ENCODE data around the gene P2RY12.

The P2RY12 gene

GRCh38 chr3:151357463-151357850 is 27.1 kb downstream of the P2RY12 start:
- DNase-seq (ENCODE audit: insufficient read length, low spot score) = no peak
- FAIRE-seq = no peak
- TF ChIP-seq POU2F2 (IDR thresholded peaks at IDR 0.05; ENCODE audit: low read depth, low read length) (no peak), PAX5 (IDR thresholded peaks at IDR 0.05; ENCODE audit: insufficient read depth, low read length, severe bottlenecking) (no peak), POLR2A (IDR thresholded peaks at IDR 0.05; ENCODE audit: low read depth, low read length) (no peak), POLR2AphosphoS5 (IDR thresholded peaks at IDR 0.05; ENCODE audit: low read depth, low read length) (no peak), SPI1 (IDR thresholded peaks at IDR 0.05; ENCODE audit: low read depth, low read length) (no peak), TAF1 (IDR thresholded peaks at IDR 0.05; ENCODE audit: low read depth, low read length) (no peak)

GRCh38 chr3:151356794-151357462 is 27.6 kb downstream of the P2RY12 start:
- FAIRE-seq (no peak), DNase-seq (ENCODE audit: insufficient read length, low spot score) (no peak)

DNA sequence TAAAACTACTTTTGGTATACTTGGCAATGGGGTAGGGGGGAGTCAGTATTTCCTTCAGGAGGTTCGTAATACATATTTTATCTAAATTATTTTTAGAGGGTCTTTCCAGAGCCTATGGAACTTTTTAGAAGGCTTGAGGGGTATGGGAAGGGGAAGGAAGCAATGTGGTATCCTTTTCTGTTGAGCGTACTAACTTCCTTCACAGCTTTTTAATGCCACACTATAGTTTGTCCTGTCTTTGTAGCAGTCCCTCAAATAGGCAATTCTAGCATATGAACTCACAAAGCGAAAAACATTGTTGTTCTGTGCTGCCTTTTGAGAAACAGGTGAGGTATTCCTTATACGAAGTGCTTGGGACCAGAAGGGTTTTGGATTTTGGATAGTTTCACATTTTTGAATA is 32.9 kb downstream of the P2RY12 start:
- FAIRE-seq = peak; percentile 81
- DNase-seq (ENCODE audit: insufficient read length, low spot score) = no peak
- TF ChIP-seq PAX5 (IDR thresholded peaks at IDR 0.05; ENCODE audit: insufficient read depth, low read length, severe bottlenecking) = no peak
- TF ChIP-seq SPI1 (IDR thresholded peaks at IDR 0.05; ENCODE audit: low read depth, low read length) = no peak
- no peak for TF ChIP-seq POU2F2 (IDR thresholded peaks at IDR 0.05; ENCODE audit: low read depth, low read length)
- TF ChIP-seq POLR2AphosphoS5 (IDR thresholded peaks at IDR 0.05; ENCODE audit: low read depth, low read length) = no peak
- no peak for TF ChIP-seq TAF1 (IDR thresholded peaks at IDR 0.05; ENCODE audit: low read depth, low read length)
- no peak for TF ChIP-seq POLR2A (IDR thresholded peaks at IDR 0.05; ENCODE audit: low read depth, low read length)

More at GRCh38 chr3:151356794-151357462, 27.6 kb downstream of the P2RY12 start:
- TF ChIP-seq SPI1 (IDR thresholded peaks at IDR 0.05; ENCODE audit: low read depth, low read length) (peak; percentile 40; the same call in 1 of the 2 replicates), POU2F2 (IDR thresholded peaks at IDR 0.05; ENCODE audit: low read depth, low read length) (no peak)

DNA sequence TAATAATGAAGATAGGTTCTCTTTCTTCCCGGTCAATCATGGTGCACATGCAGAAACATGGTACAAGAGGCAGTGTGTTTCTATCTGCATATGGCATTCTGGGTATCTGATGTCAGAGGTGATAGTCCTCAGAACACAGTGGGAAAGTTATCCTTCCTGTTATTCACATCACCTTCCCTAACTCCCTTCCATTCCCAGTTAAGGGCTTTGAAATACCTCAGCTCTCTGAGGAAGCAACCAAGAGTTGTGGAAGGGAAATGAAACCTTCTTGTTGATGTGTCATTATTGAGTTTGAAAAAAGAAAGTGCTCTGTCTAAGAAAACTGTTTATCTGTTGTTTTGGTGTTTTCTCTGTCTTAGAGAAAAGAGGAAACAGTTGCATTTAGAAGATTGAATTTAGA is 33.3 kb downstream of the P2RY12 start:
- DNase-seq (ENCODE audit: insufficient read length, low spot score) (peak; percentile 4), FAIRE-seq (peak; percentile 61)
- no peak for TF ChIP-seq POLR2AphosphoS5 (IDR thresholded peaks at IDR 0.05; ENCODE audit: low read depth, low read length)
- no peak for TF ChIP-seq PAX5 (IDR thresholded peaks at IDR 0.05; ENCODE audit: insufficient read depth, low read length, severe bottlenecking)
- no peak for TF ChIP-seq POLR2A (IDR thresholded peaks at IDR 0.05; ENCODE audit: low read depth, low read length)
- TF ChIP-seq SPI1 (IDR thresholded peaks at IDR 0.05; ENCODE audit: low read depth, low read length) = peak; percentile 92
- TF ChIP-seq TAF1 (IDR thresholded peaks at IDR 0.05; ENCODE audit: low read depth, low read length) = no peak
- TF ChIP-seq POU2F2 (IDR thresholded peaks at IDR 0.05; ENCODE audit: low read depth, low read length) = no peak

GRCh38 chr3:151350656-151351055 is 33.9 kb downstream of the P2RY12 start:
- no peak for DNase-seq (ENCODE audit: insufficient read length, low spot score)
- no peak for FAIRE-seq
- no peak for TF ChIP-seq POLR2A (IDR thresholded peaks at IDR 0.05; ENCODE audit: low read depth, low read length)
- no peak for TF ChIP-seq POU2F2 (IDR thresholded peaks at IDR 0.05; ENCODE audit: low read depth, low read length)
- no peak for TF ChIP-seq POLR2AphosphoS5 (IDR thresholded peaks at IDR 0.05; ENCODE audit: low read depth, low read length)
- TF ChIP-seq SPI1 (IDR thresholded peaks at IDR 0.05; ENCODE audit: low read depth, low read length) = no peak
- no peak for TF ChIP-seq TAF1 (IDR thresholded peaks at IDR 0.05; ENCODE audit: low read depth, low read length)
- TF ChIP-seq PAX5 (IDR thresholded peaks at IDR 0.05; ENCODE audit: insufficient read depth, low read length, severe bottlenecking) = no peak

- TF ChIP-seq POU2F2 (IDR thresholded peaks at IDR 0.05; ENCODE audit: low read depth, low read length) (no peak), TAF1 (IDR thresholded peaks at IDR 0.05; ENCODE audit: low read depth, low read length) (no peak), SPI1 (IDR thresholded peaks at IDR 0.05; ENCODE audit: low read depth, low read length) (0 out of 2 replicates have a peak, but pooled peaks have one; percentile 34), POLR2AphosphoS5 (IDR thresholded peaks at IDR 0.05; ENCODE audit: low read depth, low read length) (no peak), PAX5 (IDR thresholded peaks at IDR 0.05; ENCODE audit: insufficient read depth, low read length, severe bottlenecking) (no peak), POLR2A (IDR thresholded peaks at IDR 0.05; ENCODE audit: low read depth, low read length) (no peak)
- FAIRE-seq = no peak
- DNase-seq (ENCODE audit: insufficient read length, low spot score) = no peak
These were observed 37.1 kb downstream of the P2RY12 start for GRCh38 chr3:151347432-151347831.

DNA sequence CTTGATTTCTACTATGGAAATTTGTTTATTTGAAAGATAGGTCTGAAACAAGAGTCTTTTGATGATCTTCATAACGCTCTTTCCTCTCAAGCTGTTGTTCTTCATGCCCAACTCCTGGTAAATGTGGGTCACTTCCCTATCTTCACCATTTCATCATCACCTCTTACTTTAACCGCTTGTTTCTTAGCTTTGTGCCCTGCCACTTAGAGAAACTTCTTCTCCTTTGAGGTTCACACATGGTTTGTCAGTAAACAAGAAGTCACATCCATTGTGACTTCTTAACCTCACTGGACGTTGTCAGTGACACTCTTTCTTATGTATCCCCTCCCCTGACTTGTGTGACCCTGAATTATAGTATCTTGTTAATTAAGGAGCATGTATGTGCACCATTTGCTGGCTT is 38.3 kb downstream of the P2RY12 start:
- TF ChIP-seq POLR2A (IDR thresholded peaks at IDR 0.05; ENCODE audit: low read depth, low read length) (no peak), TAF1 (IDR thresholded peaks at IDR 0.05; ENCODE audit: low read depth, low read length) (no peak), POLR2AphosphoS5 (IDR thresholded peaks at IDR 0.05; ENCODE audit: low read depth, low read length) (no peak), POU2F2 (IDR thresholded peaks at IDR 0.05; ENCODE audit: low read depth, low read length) (no peak), PAX5 (IDR thresholded peaks at IDR 0.05; ENCODE audit: insufficient read depth, low read length, severe bottlenecking) (no peak), SPI1 (IDR thresholded peaks at IDR 0.05; ENCODE audit: low read depth, low read length) (no peak)
- no peak for DNase-seq (ENCODE audit: insufficient read length, low spot score)
- no peak for FAIRE-seq

- no peak for FAIRE-seq
- TF ChIP-seq POLR2A (IDR thresholded peaks at IDR 0.05; ENCODE audit: low read depth, low read length) (no peak), PAX5 (IDR thresholded peaks at IDR 0.05; ENCODE audit: insufficient read depth, low read length, severe bottlenecking) (no peak), POLR2AphosphoS5 (IDR thresholded peaks at IDR 0.05; ENCODE audit: low read depth, low read length) (no peak), TAF1 (IDR thresholded peaks at IDR 0.05; ENCODE audit: low read depth, low read length) (no peak), POU2F2 (IDR thresholded peaks at IDR 0.05; ENCODE audit: low read depth, low read length) (no peak), SPI1 (IDR thresholded peaks at IDR 0.05; ENCODE audit: low read depth, low read length) (no peak)
- DNase-seq (ENCODE audit: insufficient read length, low spot score) = no peak
These were observed 38.7 kb downstream of the P2RY12 start for GRCh38 chr3:151345859-151346258.

DNA sequence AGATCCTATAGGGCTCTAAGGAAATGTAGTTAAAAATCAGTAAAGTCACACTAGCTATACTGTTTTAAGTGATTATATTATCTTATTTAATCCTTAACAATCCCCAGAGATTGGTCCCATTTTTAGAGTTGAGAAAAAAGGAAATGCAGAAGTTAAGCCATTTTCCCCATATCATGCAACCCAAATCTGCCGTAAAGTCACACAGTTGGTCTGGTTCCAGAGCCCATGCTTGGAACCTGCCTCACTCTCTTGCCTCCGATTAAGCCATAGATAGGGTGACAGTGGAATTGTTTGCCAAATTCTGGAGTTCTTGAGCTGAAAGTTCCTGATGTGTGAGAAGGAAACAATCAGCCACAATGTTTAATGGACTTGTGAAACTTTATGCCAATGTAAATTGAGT is 52.9 kb downstream of the P2RY12 start:
- peak; percentile 28 for FAIRE-seq
- TF ChIP-seq PAX5 (IDR thresholded peaks at IDR 0.05; ENCODE audit: insufficient read depth, low read length, severe bottlenecking) (no peak), POLR2AphosphoS5 (IDR thresholded peaks at IDR 0.05; ENCODE audit: low read depth, low read length) (no peak), POLR2A (IDR thresholded peaks at IDR 0.05; ENCODE audit: low read depth, low read length) (no peak), SPI1 (IDR thresholded peaks at IDR 0.05; ENCODE audit: low read depth, low read length) (no peak), TAF1 (IDR thresholded peaks at IDR 0.05; ENCODE audit: low read depth, low read length) (no peak), POU2F2 (IDR thresholded peaks at IDR 0.05; ENCODE audit: low read depth, low read length) (no peak)

GRCh38 chr3:151330899-151331298 is 53.7 kb downstream of the P2RY12 start:
- DNase-seq (ENCODE audit: insufficient read length, low spot score) (no peak), FAIRE-seq (no peak)
- TF ChIP-seq POLR2A (IDR thresholded peaks at IDR 0.05; ENCODE audit: low read depth, low read length) = no peak
- TF ChIP-seq POU2F2 (IDR thresholded peaks at IDR 0.05; ENCODE audit: low read depth, low read length) = no peak
- TF ChIP-seq SPI1 (IDR thresholded peaks at IDR 0.05; ENCODE audit: low read depth, low read length) = no peak
- no peak for TF ChIP-seq POLR2AphosphoS5 (IDR thresholded peaks at IDR 0.05; ENCODE audit: low read depth, low read length)
- no peak for TF ChIP-seq TAF1 (IDR thresholded peaks at IDR 0.05; ENCODE audit: low read depth, low read length)
- TF ChIP-seq PAX5 (IDR thresholded peaks at IDR 0.05; ENCODE audit: insufficient read depth, low read length, severe bottlenecking) = no peak

More for the DNA sequence above, 52.9 kb downstream of the P2RY12 start:
- no peak for DNase-seq (ENCODE audit: insufficient read length, low spot score)
